ENCODE results near the gene MDFI. TPM values are rescaled to one million over a fixed set of nuclear protein-coding genes. Genes with fewer than 3 reads are reported as not detected.

Gene MDFI
- total RNA-seq, 1 donor from 2014 or later: not detected

- no peaks in the 10 kb centered on the region for H3K9me3 Mint-ChIP-seq
- H3K4me1 Mint-ChIP-seq (ENCODE audit: low read depth): no peaks in the 10 kb centered on the region
- H3K36me3 Mint-ChIP-seq (ENCODE audit: low read depth): peaks cover 2% of the 10 kb centered on the region
- H3K4me3 Mint-ChIP-seq: no peak overlapping the region
- peaks cover 37% of the 10 kb centered on the region for H3K27me3 Mint-ChIP-seq (ENCODE audit: insufficient read depth)
- no peak for DNase-seq (ENCODE audit: low spot score)
- intact Hi-C loops (cut with micrococcal nuclease): no loop called here
- no peak overlapping the region for H3K27ac Mint-ChIP-seq
Observed at GRCh38 chr6:41642090-41642959, 4.1 kb downstream of the MDFI start.

DNA sequence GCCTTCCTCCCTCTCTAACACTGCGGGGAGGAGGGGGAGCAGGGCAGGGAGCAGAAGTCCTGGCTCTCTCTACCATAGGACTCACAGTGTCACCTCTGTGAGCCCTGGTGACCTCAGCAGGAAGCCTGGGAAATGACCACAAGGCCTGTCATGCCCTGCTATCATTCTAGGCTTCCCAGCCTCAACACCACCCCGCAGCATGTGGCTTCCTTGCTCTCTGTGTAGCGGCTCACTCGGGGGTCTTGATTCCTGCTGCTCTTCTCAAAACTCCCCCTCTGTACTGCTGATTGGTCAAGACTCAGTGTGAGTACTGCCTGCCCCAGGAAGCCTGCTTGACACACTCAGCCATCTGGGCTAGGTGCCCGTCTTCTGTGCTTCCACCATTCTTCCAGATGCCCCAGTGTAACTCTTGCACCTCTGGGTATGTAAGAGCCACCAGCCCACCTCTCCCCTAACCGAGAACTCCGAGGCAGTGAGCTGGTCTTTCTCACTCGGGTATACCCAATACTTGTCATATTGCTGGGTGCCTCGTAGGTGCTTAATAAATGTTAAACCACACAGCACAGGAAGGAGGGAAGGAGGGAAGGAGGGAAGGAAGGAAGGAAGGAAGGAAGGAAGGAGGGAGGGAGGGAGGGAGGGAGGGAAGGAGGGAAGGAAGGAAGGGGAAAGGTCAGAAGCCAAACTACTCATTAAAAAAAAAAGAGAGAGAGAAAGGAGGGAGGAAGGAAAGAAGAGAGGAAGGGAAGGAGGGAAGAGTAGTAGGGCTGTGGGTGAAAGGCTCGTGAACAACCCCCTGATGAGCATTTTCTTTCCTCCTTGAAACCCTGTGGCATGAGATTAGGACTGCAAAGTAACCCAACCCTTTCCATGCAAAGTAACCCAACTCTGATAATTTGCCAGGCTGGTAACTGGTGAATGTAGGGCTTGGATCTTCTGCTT, 5.0 kb downstream of the MDFI start:
- Mint-ChIP-seq H3K9me3 (no peaks in the 10 kb centered on the region), H3K4me1 (ENCODE audit: low read depth) (no peaks in the 10 kb centered on the region), H3K36me3 (ENCODE audit: low read depth) (peaks cover 2% of the 10 kb centered on the region), H3K27ac (no peak overlapping the region), H3K4me3 (no peak overlapping the region), H3K27me3 (ENCODE audit: insufficient read depth) (peaks cover 32% of the 10 kb centered on the region)
- intact Hi-C loops (cut with micrococcal nuclease): no loop called here
- no peak for DNase-seq (ENCODE audit: low spot score)

DNA sequence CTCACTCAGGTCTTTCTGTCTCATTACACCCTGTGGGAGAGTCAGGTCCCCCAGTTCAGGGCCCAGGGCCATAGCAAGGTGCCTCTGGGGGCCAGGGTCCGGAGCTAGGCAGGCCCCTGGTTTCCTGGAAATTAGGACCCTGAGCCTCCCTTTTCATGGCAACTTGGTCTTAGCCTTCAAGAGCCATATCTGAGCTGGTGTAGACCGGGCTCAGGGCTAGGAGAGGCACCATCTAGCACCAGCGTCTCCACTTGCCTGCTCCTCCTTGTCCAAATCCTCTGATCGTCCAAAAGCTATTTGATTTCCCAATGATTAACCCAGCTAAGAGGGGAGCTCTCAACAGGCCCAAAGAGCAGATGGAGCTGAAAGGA, 5.6 kb downstream of the MDFI start:
- H3K4me3 Mint-ChIP-seq: no peak overlapping the region
- H3K9me3 Mint-ChIP-seq: no peaks in the 10 kb centered on the region
- H3K27me3 Mint-ChIP-seq (ENCODE audit: insufficient read depth): peaks cover 30% of the 10 kb centered on the region
- no peak overlapping the region for H3K27ac Mint-ChIP-seq
- DNase-seq (ENCODE audit: low spot score): no peak
- intact Hi-C loops (cut with micrococcal nuclease): no loop called here
- H3K36me3 Mint-ChIP-seq (ENCODE audit: low read depth): peaks cover 2% of the 10 kb centered on the region
- no peaks in the 10 kb centered on the region for H3K4me1 Mint-ChIP-seq (ENCODE audit: low read depth)

DNA sequence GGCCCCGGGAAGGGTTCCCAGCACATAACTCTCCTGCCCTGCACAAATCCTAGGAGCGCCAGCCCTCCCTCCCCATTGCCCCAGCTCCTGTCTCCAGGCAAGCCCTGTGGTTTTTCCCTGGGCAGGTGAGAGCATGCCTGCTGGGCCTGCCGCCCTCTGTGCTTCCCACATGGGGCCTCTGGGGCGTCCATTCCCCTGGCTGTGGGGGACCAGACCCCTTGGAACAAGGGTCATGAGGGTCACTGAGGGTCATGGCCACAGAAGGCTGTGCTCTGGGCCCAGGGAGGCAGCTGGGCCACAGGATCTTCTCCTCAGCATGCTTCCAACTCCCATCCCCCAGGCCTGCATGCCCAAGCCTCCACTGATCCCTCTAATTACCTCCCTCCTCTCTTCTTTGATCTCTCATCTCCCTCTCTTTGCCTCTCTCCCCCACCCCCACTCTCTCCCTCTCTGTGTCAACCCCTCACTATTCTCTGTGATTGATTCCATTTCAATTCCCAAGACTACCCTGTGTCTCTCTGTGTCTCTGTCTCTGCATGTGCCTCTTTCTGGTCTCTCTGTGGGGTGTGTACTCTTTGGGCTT, 6.1 kb downstream of the MDFI start:
- Mint-ChIP-seq H3K36me3 (ENCODE audit: low read depth) (peaks cover 2% of the 10 kb centered on the region), H3K9me3 (no peaks in the 10 kb centered on the region), H3K27ac (no peak overlapping the region), H3K27me3 (ENCODE audit: insufficient read depth) (peaks cover 26% of the 10 kb centered on the region), H3K4me1 (ENCODE audit: low read depth) (no peaks in the 10 kb centered on the region), H3K4me3 (no peak overlapping the region)
- DNase-seq (ENCODE audit: low spot score): no peak
- intact Hi-C loops (cut with micrococcal nuclease): no loop called here

DNA sequence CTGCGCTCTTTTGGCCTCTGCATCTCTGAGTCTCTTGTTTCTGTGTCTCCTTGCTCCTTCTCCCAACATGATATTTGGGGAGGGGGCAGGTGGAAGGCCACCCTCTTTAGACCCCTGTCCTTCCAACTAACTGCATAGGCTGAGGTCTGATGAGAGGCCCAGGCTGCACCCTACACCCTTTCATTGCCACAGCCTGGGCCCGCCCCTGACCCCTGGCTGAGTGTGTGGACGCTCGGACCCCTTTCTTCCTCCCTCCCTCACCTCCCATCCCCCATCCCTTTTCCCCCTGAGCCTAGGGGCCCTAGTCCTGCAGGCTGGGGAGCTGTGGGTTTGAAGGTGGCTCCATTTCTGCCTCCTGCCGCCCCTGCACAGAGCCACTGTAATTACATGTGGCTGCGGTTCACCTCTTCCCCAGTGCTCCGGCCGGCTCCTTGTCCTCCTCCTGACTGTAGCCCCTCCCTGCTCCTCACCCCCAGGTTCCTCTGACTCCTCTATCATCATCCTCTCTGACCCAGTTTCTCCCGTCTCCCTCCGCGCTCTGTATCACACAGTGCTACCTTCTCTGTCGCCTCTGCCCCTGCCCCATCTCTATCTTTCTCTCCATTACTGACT, 6.8 kb downstream of the MDFI start:
- Mint-ChIP-seq H3K27me3 (ENCODE audit: insufficient read depth) (peaks cover 19% of the 10 kb centered on the region), H3K9me3 (no peaks in the 10 kb centered on the region), H3K4me1 (ENCODE audit: low read depth) (no peaks in the 10 kb centered on the region), H3K36me3 (ENCODE audit: low read depth) (peaks cover 2% of the 10 kb centered on the region), H3K4me3 (no peak overlapping the region), H3K27ac (no peak overlapping the region)
- intact Hi-C loops (cut with micrococcal nuclease): no loop called here
- DNase-seq (ENCODE audit: low spot score): no peak

- Mint-ChIP-seq H3K4me1 (ENCODE audit: low read depth) (no peaks in the 10 kb centered on the region), H3K27ac (no peak overlapping the region), H3K36me3 (ENCODE audit: low read depth) (no peaks in the 10 kb centered on the region), H3K27me3 (ENCODE audit: insufficient read depth) (peaks cover 10% of the 10 kb centered on the region), H3K4me3 (no peak overlapping the region), H3K9me3 (no peaks in the 10 kb centered on the region)
- no peak for DNase-seq (ENCODE audit: low spot score)
- intact Hi-C loops (cut with micrococcal nuclease): no loop called here
Observed at GRCh38 chr6:41646026-41646795, 7.9 kb downstream of the MDFI start.

GRCh38 chr6:41647061-41647511, 8.8 kb downstream of the MDFI start:
- Mint-ChIP-seq H3K4me3 (no peak overlapping the region), H3K27me3 (ENCODE audit: insufficient read depth) (peaks cover 10% of the 10 kb centered on the region), H3K27ac (no peak overlapping the region), H3K36me3 (ENCODE audit: low read depth) (no peaks in the 10 kb centered on the region), H3K9me3 (no peaks in the 10 kb centered on the region), H3K4me1 (ENCODE audit: low read depth) (no peaks in the 10 kb centered on the region)
- intact Hi-C loops (cut with micrococcal nuclease): no loop called here
- no peak for DNase-seq (ENCODE audit: low spot score)

- Mint-ChIP-seq H3K4me1 (ENCODE audit: low read depth) (no peaks in the 10 kb centered on the region), H3K9me3 (no peaks in the 10 kb centered on the region), H3K4me3 (no peak overlapping the region), H3K36me3 (ENCODE audit: low read depth) (no peaks in the 10 kb centered on the region), H3K27me3 (ENCODE audit: insufficient read depth) (peaks cover 7% of the 10 kb centered on the region), H3K27ac (no peak overlapping the region)
- intact Hi-C loops (cut with micrococcal nuclease): no loop called here
- no peak for DNase-seq (ENCODE audit: low spot score)
Observed at GRCh38 chr6:41648070-41648585, 9.9 kb downstream of the MDFI start.

- H3K4me3 Mint-ChIP-seq: no peak overlapping the region
- H3K9me3 Mint-ChIP-seq: no peaks in the 10 kb centered on the region
- H3K36me3 Mint-ChIP-seq (ENCODE audit: low read depth): no peaks in the 10 kb centered on the region
- H3K27ac Mint-ChIP-seq: no peak overlapping the region
- peaks cover 4% of the 10 kb centered on the region for H3K27me3 Mint-ChIP-seq (ENCODE audit: insufficient read depth)
- no peaks in the 10 kb centered on the region for H3K4me1 Mint-ChIP-seq (ENCODE audit: low read depth)
- no peak for DNase-seq (ENCODE audit: low spot score)
- intact Hi-C loops (cut with micrococcal nuclease): no loop called here
Observed at GRCh38 chr6:41648921-41649320, 10.7 kb downstream of the MDFI start.

GRCh38 chr6:41649596-41649995, 11.3 kb downstream of the MDFI start:
- no peaks in the 10 kb centered on the region for H3K4me1 Mint-ChIP-seq (ENCODE audit: low read depth)
- H3K27me3 Mint-ChIP-seq (ENCODE audit: insufficient read depth): peaks cover 4% of the 10 kb centered on the region
- intact Hi-C loops (cut with micrococcal nuclease): no loop called here
- H3K4me3 Mint-ChIP-seq: no peak overlapping the region
- DNase-seq (ENCODE audit: low spot score): no peak
- H3K9me3 Mint-ChIP-seq: no peaks in the 10 kb centered on the region
- H3K27ac Mint-ChIP-seq: no peak overlapping the region
- no peaks in the 10 kb centered on the region for H3K36me3 Mint-ChIP-seq (ENCODE audit: low read depth)

DNA sequence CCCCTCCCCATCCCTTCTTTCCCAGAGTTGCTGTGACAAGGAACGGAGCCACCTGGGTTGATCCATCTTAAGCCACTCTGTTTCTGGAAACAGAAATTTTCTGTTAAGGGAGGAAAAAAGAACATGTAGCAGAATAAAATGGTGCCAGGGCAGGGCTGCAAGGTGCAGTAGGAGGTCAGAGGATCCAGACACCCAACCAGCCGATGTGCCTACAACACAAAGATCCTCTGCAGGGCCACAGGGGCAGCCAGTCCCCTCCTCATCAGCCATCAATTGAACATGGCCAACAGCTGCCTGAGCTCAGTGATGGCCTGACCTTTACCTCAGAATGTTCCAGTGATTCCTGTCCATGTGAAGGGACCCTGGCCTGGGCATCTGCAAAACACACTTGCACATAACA, 11.9 kb downstream of the MDFI start:
- Mint-ChIP-seq H3K27me3 (ENCODE audit: insufficient read depth) (peaks cover 4% of the 10 kb centered on the region), H3K4me1 (ENCODE audit: low read depth) (no peaks in the 10 kb centered on the region), H3K27ac (no peak overlapping the region), H3K9me3 (no peaks in the 10 kb centered on the region), H3K36me3 (ENCODE audit: low read depth) (no peaks in the 10 kb centered on the region), H3K4me3 (no peak overlapping the region)
- intact Hi-C loops (cut with micrococcal nuclease): no loop called here
- no peak for DNase-seq (ENCODE audit: low spot score)
